Dedifferentiated amniotic fluid mesenchymal stem cell (primary cell): Measurements from ENCODE around the gene ANKRD27.
"Not testable (repeated sequence)": the region's sequence is repeated elsewhere in the genome, so short reads cannot be mapped to it uniquely, and the experiment has no call there.

ENCODE experiments used
- DNase-seq: peaks from one replicate; pipeline ENCODE4 v3.0.0-alpha.2; 2016; ENCODE audit errors: extremely low spot score

Gene ANKRD27

DNA sequence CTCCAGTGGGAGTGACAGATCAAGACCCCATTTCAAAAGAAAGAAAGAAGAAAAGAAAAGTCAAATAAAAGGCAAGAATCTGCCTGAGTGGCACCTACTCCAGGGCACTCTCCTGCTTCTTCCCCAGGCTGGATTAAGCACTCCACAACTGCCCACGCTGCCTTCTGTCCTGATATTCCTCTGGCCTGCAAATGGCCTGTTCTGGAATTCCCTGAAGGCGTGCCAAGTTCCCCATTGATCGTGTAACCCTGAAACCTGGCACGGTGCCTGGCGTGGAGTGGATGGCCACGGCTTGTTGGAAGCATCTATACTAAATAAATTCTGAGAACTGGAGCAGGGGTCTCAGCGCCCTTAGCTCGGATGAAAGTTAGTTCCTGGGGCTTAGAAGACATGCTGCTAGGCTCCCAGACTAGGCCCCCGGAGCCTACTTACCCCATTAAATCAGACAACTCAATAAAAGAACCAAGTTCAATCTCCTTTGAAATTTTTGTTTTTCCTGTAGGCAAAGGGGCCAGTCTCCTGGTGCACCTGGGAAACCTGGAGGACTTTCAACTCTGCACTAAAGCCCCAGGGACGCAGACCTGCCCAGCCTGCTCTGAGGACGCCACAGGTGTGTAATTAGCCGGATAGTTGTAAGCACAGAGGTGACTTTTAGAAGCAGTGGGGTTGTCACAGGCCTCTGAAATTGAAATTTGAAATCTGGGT lies 21.9 kb downstream of the ANKRD27 start:
- DNase-seq: no peak

DNA sequence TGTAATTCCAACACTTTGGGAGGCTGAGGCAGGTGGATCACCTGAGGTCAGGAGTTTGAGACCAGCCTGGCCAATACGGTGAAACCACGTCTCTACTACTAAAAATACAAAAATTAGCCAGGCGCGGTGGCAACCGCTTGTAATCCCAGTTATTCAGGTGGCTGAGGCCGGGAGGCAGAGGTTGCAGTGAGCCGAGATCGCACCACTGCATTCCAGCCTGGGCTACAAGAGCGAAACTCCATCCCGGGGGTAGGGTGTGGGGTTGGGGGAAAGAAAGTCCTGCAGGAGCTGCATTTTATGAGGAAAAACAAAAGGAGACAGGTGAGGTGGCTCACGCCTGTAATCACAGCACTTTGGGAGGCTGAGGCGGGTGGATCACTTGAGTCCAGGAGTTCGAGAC lies 22.6 kb downstream of the ANKRD27 start:
- DNase-seq: not testable (repeated sequence)

DNA sequence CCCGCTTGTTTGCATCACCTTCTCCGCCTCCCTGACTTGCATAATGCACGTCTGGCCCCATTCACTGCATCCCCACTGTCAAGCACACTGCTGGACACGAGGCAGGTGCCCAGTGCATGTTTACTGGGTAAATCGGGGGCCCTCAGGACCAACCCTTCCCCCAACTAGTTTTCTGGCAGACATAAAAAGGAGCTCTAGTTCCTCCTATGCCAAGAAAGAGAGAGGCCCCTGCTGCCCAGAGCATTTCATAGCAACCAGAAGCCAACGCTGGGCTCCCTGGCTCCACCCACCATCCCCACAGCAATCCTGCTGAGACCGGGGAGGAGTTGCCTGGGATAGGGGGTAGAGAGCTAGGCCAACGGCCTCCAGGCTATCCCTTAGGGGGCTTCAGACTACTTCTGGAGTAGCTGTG lies 23.2 kb downstream of the ANKRD27 start:
- no peak for DNase-seq

DNA sequence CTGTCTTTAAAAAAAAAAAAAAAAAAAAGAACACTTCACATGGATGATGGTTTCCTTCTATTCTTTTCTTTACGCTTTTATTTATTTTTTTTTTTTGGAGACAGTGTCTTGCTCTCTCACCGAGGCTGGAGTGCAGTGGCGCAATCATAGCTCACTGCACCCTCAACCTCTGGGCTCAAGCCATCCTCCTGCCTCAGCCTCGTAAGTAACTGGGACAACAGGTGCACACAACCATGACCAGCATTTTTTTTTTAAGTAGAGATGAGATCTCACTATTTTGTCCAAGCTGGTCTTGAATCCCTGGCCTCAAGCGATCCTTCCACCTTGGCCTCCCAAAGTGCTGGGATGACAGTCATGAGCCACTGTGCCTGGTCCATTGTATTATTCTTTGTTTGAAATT lies 24.3 kb downstream of the ANKRD27 start:
- no peak for DNase-seq

DNA sequence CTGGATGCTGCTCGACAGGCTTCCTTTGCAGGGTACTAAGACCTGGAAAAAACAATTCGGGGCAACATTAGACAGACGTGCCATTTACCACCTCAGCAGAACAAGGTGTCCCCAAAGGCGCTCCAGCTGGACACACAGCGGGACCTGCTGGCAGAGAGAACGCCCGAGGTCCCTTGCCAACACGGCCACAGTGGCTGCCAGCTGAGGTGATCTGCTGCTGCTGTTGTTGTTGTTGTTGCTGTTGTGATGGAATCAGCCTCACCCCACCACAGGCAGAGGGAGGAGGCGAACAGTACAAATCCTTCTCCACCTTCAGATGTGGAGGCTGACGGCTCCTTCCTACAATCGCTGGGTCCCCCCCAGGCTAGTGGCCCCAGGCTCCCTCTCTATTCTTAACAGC lies 25.2 kb downstream of the ANKRD27 start:
- DNase-seq: no peak

DNA sequence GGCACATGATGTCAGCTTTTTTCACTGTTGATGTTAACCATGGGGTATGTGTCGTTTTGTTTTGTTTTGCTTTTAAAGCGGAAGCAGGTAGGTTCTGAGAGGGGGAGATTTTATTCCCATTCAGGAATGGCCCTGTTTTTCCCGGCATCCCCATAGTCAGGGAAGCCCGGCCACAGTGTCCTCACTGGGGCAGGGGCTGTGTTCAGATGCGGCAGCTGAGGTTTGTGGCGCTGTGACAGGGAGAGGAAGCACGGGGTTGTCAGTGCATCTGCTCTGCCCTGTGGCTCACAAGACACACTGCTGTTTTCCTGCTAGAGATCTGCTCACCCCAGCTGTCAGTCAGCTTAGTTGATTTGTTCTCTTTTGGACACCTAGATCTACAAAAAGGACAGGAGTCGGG lies 27.6 kb downstream of the ANKRD27 start:
- no peak for DNase-seq

DNA sequence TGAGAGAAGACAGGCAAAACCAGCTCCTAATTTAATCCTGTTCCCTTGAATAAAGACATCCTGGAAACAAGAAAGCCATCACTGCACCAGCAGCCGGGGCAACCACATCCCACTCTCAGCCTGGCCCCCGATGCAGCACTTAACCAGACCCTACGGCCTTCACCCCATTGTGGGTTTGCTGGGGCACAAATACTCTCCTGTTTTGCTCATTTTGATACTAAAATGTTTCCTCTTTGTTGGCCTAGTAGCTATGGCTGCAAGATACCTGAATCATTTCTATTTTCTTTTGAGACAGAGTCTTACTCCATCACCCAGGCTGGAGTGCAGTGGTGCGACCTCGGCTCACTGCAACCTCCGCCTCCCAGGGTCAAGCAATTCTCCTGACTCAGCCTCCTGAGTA lies 28.4 kb downstream of the ANKRD27 start:
- DNase-seq: no peak

DNA sequence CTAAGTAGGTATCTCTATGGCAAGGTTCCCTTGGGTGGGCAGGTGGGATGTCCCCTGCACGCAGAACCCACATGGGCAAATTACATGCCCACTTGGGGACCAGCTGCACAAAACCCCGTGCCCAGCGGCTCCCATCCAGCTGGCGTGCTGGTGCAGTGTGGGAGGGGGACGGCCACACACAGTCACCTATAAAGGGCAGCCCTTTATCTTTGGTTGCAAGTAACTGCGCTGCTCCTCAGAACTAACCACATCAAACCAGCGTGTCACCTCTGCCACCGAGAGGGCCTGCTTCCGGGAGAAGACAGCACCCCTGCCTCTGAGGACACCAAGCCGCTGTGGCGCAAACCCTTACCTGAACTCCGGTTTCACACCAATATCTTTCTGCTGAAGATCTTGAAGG lies 32.2 kb downstream of the ANKRD27 start:
- DNase-seq: no peak

DNA sequence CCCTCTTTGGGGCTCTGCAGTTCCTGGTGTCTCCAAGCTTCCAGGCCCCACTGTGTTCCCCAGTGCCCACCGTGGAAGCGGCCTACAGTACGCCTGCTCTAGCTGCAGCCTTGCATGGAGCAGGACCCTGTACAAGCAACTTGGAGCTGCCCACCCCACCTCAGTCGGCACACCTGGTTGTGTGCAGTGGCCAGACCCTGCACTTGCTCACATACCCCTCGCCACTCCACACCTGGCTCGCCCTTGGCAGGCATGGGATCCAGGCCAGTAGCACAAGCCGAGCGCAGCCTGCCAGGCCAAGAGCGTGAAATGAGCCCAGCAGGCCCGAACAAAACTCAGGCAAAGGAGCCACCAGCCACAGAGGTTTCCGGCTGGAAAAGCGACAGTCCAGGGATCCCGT lies 36.4 kb downstream of the ANKRD27 start:
- DNase-seq: no peak

DNA sequence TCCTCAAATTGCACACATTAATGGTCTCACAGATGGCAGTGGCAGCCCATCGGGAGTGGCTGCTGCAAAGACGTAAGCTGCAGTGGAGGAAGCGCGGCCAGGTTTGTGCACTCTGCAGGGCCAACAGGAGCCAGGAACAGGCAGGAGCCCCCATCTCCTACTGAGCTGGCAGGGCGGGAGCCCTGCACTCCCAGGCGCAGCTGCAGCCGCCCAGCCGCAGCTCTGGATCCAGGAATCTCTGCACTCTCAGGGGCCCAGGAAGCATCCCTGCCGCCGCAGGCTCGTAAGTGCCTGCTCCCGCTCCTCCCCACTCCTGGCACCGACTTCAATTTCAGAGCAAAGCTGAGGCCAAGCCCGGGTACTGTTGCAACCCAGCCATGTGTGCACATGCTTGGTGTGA lies 37.5 kb downstream of the ANKRD27 start:
- no peak for DNase-seq

DNA sequence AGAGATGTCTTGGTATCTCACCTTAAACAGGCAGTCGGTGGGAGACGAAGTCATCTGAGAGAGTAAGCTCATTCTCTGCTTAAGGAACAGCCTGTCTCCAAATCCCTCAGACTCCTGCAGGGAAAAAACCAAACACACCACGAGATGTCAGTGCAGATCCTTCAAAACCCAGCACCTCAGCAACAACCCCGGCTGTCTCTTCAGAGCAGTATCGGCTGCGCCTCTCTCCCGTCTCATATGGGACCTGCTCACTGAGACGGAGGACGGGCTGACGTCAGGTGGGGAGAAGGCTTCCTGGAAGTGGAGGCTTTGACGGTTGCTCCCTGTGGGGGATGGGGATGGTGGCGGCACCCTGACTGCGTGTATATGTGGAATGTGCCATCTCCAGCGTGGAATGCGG lies 43.6 kb downstream of the ANKRD27 start:
- no peak for DNase-seq

DNA sequence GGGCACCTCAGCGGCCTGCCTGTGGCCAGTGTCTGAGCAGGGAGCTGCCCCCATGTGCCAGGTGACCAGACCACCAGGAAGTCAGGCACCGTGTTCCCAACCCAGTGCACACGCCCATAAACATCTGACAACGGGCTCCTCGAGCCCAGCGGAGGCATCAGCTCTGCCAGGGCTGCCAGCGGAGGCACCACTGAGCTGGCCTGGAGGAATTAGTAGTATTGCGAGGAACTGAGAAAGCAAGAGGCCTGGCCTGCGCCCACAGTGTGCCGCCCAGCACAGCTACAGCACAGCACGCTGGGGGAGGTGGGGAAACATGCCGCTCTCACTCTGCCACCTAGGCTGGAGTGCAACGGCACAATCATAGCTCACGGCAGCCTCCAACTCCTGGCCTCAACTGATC lies 44.6 kb downstream of the ANKRD27 start:
- DNase-seq: no peak

DNA sequence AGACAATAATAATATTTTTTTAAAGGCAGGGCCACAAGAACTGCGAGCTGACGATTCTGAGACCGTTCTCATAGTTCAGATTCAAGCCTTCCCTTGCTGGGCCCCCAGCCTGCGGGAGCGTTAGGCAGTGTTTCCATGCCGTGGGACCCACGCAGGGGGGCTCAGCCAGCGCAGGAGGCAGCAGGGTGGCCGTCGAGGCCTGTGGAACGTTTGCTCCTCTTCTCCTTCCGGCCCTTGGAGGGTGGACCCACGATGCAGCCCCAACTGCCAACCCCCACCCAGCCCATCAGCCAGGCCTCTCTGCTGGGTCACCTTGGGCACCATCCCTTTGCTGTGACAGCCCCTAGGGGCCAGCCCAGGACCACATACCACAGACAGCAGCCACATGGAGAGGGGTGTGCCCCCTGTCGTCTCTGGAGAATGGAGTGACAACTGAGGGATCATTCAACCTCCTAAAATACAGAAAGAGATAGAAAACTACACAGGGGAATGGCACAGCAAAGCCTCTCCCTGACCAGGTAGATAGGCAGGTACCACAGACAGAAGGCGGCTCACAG lies 47.2 kb downstream of the ANKRD27 start:
- DNase-seq: no peak

DNA sequence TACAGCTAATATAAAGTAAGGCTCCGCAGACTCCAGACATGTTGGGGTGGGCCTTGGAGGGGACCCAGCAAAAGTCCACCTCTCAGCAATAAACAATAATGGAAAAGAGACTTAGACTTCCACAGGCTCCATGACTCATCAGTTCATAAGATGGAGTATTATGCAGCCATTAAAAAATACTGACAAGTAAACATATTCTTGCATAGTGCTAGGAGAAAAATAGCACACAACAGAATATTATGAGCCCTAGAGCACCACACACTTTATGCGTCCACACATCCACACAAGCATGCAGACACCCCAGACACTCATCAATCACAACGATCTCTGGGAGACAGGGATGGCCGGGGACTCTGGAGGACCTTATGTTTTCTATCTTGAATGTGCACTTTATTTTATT lies 48.0 kb downstream of the ANKRD27 start:
- no peak for DNase-seq

DNA sequence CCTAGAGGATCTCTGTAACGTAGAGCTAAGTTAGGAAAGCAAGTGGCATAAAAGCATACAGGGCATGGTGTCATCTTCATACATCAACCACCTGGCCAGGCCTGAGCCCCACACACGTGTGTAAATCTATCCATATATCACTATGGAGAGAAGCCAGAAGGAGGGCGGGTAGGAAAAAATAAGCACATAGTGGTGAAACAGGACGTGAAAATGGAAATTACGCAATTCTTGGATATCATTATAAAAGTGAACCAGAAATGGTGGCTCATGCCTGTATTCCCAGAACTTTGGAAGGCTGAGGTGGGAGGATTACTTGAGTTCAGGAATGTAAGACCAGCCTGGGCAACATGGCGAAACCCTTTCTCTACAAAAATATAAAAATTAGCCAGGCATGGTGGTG lies 50.6 kb downstream of the ANKRD27 start:
- DNase-seq: no peak

DNA sequence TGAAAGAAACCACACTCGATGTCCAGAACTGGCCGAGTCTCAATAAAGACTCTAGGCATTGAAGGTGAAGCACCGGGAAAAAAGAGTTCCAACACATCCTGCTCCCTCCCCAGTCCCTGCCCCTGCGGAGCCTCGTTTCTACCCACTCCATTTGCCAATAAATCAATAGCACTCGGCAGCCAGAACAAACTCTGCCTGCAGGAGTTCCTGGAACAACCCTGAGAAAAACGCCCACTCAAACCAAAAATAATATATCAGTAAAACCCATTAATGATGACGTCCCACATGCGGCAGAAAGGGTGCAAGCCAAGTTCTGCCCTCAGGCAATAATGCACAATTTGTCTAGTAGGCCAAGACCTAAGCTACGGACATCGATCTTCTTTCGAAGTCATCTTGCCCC lies 53.0 kb downstream of the ANKRD27 start:
- DNase-seq: no peak

DNA sequence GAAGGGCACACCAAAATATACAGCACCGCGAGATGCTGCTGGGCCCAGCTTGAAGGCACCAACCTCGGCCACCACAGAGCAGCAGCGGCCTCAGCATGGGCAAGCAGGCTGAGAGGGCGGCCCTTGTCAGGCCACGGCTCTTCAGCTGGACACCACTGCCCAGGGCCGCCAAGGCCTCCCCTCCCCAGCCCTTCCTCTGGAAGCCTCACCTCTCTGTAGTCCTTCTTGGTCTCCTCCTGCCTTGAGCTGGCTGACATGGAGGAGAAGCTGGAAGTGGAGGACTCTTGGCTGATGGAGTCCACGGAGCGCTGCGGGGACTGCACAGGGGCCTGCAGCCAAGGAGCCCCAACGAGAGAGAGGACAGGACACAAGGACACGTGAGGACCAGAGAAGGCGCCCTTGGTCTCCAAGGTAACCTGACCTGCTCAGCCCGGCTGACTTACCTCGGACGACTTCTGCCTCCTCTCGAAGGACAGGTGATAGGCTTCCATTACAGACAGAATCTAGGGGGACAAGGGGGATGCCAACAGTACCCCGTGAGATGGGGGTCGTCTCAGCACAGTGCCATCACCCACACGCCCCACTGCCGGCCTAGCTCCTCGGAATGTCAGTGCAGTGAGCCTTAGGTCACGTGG lies 55.8 kb downstream of the ANKRD27 start:
- DNase-seq: no peak

DNA sequence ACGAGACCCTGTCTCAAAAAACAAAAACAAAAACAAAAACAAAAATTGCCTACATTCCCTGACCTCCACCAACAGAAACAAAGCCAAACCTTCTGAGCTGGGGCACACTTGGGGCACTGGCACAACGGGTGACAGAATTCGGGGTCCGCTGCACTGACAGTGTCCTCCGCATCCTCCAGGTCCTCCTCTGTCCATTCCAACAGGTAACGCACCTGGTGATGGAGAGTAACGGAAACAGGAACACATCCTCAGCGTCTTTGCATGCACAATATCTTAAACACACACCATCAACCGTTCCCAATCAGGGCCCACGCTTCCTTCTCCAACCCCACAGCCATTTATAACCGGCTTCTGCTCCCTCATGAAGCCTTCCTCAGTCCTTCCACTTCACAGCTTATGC lies 59.4 kb downstream of the ANKRD27 start:
- DNase-seq: no peak

DNA sequence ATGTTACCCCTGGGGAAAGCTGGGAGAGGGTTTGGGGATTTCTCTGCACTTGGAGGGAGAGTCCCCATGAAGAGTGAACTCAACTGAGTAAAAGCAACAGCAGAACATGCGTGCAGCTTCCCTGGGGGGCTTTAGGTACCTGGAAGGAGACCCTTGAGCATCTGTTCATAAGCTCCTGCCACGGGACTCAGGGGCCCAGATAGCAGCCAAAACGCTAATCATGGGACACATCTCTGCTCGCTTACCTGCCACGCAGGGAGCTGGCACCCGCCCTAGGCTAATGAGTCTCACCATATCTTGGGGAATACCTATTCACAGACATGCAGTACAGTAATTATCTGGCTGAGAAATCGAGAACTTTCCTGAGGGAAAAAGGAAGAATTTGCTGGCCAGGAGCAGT lies 60.1 kb downstream of the ANKRD27 start:
- no peak for DNase-seq

DNA sequence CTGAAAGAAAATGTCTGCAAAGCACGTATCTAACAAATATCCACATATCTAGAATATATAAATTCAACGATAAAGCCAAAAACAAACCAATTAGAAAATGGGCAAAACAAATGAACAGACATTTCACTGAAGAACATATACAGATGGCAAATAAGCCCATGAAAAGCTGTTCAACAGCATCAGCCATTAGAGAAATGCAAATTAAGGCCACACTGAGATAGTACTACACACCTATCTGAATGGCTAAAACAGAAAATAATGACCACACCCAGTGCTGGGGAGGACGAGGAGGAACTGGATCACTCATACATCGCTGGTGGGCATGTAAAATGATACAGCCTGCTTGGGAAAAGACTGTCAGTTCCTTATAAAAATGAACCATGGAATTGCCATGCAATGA lies 62.0 kb downstream of the ANKRD27 start:
- DNase-seq: no peak

DNA sequence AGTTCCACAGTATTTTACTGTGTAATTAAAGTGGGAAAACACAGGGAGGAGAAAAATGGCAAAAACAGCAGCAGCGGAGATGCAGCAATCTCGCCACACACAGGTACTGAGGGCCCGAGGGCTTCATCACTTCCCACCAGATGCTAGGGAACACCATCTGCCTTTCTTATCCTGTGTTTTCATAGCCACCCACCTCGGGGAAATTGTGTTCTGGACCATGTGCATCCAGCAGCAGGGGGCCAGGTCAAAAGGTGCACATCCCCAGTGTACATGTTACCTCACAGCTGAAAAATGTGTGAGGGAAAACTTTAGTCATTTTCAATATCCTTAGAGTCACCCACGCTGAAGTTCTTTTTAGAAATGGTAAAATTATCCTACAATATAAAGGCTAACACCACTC lies 63.8 kb downstream of the ANKRD27 start:
- no peak for DNase-seq

DNA sequence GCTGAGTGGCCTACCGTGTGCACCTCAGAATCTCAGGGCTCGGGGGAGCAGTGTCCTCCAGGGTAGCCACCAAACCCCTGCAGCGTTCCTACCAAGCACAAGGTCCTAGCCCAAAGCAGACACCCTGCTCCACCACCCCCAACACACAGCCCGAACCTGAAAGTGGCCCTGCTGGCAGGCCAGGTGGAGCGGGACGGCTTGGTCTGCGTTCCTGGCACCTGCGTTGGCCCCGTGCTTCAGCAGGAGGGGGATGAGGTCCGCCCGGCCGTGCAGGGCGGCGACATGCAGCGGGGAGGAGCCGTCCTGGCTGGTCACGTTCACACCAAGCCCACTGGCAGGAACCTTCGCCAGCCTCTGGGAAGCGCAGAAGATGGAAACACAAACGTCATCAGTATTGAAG lies 67.5 kb downstream of the ANKRD27 start:
- no peak for DNase-seq

DNA sequence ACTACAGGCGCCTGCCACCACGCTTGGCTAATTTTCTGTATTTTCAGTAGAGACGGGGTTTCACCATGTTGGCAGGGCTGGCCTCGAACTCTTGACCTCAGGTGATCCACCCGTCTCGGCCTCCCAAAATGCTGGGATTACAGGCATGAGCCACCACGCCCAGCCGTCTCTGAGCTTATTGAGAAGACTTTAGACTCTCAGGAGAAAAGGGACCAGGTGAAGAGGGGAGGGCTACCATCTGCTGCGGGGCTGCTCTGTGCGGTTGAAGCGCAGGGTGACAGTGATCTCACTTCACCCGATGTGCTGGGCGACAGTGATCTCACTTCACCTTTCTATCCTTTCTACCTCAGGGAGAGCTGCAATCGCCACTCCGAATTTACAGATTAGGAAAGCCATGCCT lies 68.7 kb downstream of the ANKRD27 start:
- no peak for DNase-seq

DNA sequence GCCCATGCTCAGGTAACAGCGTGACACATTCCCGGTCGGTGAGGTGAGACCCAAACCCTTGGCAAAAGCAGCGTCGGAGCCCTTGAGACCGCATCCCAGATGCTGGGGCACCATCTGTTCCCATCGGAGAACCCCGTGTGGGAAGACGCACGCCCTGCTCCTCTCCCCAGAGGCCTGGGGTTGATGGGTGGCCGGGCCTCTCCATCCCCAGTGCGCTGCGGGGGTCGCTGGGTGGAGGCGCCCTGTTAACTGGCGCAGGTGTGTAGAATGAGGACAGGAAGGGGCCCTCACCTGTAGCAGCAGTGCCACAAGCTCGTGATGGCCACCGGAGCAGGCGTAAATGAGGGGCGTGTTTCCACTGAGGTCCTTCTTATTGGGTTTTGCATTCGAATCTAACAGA lies 69.4 kb downstream of the ANKRD27 start:
- no peak for DNase-seq
